ENCODE measurements around the gene VPS8.

Gene VPS8

DNA sequence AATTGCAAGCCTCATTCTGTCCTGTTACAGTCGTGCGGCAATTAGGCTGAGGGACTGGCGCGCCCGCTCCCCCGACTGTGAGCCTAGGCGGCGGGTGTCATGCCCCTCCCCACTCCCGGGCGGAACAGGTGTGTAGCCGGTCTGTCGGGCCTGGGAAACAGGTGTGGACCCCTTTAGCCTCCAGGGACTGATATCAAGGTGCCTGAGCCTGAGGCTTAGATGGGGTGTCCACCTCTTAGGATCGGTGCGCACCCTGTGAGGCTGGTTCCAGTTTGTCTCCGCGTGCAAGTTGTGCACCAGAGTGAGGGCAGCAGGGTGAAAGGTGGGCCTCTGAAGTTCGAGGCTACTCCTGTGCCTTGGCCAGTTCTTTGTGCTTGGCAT, 686 bp downstream of the VPS8 start:
- DNase-seq, result peak; percentile 73

DNA sequence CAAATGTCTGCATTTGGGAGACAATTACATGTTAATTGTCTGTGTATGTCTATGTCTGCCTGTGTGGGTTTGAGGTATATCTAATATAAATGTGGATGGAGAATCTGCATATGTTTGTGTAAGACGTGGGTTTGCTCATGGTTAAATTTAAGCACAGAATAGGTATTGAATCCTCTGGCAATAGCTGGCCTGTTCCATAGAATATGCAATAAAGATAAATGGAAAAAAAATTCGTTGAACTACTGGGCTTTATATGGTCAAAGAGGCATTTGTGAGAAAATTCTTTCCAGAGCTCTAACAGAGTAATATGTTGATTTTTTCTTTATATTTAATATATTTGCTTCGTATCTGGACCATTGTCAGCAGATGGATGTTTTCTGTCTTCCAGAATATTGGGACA, 1.4 kb downstream of the VPS8 start:
- no peak for DNase-seq

DNA sequence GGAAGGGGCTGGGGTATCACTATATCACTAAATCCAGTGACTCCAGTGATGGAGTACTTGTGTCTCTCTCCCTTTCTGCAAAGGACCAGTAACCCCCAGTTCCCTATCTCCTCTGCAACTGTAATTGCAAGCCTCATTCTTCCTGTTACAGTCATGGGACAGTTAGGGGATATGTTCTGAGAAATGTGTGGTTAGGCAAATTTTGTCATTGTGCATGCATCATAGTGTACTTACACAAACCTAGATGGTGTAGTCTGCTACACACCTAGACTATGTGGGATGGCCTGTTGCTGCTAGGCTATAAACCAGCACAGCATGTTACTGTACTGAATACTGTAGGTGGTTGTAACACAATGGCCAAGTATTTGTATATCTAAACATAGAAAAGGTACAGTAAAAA, 2.2 kb downstream of the VPS8 start:
- no peak for DNase-seq

DNA sequence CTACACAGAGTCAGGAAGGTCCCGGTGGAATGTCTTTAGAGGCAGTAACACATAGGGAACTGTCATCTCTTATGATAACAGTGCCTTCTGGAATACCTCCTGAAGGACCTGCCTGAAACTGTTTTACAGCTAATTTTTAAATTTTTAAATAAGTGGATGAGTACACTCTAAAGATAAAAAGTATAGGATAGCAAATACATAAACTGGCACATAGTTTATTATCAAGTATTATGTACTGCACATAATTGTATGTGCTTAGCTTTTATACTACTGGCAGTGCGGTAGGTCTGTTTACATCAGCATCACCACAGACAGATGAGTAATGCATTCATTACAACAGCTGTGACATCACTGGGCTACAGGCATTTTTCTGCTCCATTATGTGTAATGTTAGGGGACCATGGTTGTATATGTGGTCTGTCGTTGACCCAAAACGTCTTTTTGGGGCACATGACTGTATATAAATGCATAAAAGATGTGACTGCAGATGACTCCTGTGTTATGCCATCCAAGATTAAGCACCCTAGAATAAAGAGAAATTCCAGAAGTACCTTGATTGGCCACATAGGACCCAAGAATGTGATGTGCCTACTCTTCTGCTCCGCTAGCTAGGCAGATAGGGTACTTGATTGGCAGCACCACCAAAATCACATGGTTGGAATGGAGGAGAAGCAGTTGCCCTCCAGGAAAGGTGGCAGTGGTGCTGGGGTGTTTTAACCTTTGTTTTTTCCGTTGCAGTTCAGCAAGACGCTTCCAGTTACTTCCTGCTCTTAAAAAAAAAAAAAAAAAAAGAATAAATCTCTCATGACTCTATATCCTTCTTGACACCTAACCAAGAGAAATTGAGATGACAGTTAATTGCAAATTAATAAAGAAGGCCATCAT, 3.3 kb downstream of the VPS8 start:
- no peak for DNase-seq

DNA sequence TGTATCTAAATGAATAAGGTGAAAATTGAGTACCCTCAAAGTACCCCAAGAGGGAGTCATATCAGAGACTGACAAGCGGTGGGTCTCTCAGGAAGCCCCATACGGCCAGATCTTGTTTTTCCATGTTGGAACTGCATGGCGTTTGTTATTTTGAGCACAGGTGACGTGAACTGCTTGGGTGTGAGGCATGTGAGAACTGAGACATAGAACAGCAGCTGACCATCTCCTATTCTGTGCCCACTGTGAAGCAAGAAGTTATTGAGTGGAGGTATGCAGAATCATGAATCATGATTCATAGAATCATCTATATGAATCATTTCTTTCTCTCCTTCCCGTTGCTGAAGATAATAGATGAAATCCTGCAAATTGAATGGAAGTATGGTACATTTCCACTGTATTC, 4.6 kb downstream of the VPS8 start:
- no peak for DNase-seq

DNA sequence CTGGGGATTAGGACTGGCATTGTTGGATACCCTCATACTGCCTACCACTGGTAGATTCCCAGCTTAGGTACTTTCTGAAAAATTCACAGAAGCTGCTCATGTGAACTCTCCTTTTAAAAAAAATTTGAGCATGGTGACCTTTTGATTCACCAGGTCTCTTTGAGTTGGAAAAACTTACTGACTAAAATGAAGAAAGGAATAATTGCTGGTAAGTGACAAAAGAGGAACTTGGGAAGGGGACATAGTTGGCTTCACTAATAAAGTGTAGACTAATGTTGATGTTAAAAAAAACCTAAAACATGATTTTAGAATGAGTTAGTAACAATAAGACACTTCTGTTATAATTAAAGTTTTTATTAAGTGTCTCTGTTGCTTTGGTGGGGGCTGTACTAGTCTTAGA, 8.6 kb downstream of the VPS8 start:
- DNase-seq, result no peak

DNA sequence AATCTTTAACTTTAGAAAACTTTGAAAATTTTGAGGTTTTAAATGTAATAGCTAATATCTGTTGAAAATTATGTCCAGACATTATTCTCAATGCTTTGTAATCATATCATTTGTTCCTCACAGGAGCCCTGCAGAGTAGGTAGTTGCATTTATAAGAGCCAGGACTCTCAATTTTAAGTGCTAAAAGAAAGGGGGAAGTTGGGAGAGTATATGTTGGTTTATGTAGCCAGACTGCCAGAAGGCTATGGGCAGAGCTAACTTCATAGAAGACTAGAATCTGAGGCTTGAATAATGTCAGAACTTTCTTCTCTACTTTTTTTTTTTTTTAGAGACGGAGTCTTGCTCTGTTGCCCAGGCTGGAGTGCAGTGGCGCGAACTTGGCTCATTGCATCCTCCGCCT, 9.1 kb downstream of the VPS8 start:
- no peak for DNase-seq

DNA sequence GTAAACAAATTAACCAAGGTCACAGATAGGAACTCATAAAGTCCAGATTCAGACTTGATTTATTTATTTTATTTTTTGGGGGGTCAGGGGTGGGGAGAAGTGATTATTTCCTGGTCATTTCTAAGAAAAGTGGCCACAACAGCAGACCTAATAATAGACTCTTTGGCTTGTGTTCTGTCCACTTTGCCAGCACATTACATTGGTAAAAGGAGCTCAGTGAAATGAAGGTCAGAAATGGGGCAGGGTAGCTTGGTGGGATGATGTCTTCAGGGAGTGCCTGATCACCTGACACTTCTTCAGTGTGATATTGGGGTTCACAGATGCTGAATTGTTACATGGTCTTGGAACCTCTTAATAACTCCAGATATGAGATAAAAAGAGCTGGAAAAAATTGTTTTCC, 10.1 kb downstream of the VPS8 start:
- DNase-seq, result no peak

DNA sequence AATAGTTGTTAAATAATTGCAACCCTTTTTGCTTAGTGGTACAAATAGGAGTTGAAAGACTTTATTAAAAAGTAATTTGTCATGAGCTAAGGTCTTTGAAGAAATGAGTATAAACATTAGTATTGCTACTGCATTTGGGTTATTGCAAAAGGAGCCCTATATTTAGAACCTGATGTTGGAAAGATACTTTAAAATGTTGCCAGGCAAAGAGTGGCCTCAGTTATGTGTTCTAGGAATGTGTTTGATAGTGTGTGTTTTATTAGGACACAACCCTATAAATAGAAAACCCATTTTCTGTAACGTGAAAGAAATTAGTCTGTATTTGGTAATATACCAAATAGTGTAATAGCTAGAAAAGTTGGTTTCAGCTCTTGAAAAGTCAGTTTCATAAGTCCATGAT, 10.7 kb downstream of the VPS8 start:
- no peak for DNase-seq

DNA sequence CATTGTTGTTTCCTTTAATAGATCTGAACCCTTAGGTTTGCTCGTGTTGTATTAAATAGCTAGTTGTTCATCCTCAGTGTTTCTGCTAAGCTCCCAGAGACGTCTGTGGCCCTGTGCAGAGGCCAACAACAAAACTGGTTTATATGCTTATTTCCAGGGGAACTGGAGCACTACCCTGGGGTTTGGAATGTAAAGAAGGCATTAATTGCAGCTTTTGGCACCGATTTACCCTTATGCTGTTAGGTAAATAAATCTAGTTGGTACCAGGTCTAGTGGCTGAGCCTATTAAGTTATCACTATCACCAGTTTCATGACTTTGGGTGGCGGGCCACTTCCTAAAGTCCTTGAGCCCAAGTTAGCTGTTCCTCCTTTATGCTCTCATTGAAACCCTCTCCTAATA, 12.0 kb downstream of the VPS8 start:
- DNase-seq, result no peak

DNA sequence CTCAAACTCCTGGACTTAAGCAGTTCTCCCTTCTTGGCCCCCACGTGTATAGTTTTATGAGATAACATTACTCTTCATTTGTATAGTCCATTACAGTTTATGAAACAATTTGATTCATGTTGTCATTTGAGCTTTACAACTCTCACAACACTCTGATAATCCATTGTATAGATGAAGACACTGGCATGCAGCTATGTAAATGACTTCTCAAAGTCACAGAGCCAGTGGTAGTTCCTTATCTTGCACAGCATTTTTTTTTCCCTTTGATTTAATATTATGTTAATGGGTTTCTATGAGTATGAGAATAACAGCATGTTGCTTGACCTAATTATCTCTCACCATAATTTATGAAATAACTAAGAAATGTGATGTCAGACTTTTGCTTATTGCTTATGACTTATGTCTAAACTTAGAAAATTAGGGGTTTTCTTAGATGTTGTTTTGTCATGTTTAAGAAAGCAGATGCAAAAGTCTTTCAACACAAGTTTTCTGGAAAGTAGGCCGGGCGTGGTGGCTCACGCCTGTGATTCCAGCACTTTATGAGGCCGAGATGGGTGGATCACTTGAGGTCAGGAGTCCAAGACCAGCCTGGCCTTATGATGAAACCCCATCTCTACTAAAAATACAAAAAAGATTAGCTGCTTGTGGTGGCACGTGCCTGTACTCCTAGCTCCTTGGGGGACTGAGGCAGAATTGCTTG, 13.3 kb downstream of the VPS8 start:
- DNase-seq, result no peak

DNA sequence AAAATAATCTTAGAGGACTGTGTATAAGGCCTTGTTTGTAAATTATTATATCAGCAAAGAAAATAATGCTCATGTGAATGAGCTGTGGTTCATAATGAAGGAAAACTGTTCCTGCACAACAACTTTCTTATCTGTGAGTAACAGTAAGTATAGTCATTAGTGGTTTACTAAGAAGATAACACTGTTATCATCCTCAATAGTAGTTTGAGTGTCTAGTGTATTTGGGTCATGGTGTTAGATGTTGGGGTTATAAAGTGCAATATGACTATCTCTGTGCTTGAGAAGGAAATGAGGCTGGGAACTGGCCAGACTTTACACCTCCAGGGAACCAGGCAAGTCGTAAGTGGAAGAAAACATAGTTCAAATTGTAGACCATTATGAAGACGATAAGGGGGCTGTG, 15.6 kb downstream of the VPS8 start:
- DNase-seq, result no peak

DNA sequence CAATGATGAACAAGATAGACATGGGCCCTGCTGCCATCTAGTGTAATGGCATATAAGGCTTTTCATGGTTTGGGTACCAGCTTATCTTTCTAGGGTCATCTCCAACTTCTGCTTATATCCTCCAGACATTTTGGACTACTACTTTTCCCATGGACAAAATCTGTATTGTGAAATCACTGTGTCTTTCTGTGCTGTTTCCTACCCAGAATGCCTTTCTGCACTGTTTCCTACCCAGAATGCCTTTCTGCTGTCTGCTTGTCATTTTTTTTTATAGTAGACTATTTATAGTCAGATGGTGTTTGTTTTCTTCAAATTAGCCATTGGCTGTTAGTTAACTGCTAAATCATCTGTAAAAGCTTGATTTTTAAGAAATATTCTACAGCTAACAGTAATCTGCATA, 20.1 kb downstream of the VPS8 start:
- DNase-seq, result no peak

DNA sequence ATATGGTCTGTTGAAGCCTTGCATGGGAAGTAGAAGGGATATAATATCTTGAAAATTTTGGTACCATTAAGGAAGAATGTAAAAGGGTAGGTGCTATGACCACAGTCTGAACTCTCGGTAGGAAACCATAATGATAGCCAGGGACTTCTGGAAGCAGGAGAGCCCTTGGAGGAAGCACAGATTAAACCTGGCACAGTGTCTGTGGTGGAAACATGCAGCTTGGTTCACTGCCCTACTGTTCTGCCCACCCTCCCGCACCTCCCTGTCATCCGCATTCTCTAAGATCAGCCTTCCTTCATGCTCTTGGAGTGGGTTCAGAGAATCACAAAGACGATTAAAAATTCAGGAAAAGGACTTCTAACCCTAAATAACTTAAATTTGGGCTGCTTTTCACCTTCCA, 20.9 kb downstream of the VPS8 start:
- DNase-seq, result no peak

DNA sequence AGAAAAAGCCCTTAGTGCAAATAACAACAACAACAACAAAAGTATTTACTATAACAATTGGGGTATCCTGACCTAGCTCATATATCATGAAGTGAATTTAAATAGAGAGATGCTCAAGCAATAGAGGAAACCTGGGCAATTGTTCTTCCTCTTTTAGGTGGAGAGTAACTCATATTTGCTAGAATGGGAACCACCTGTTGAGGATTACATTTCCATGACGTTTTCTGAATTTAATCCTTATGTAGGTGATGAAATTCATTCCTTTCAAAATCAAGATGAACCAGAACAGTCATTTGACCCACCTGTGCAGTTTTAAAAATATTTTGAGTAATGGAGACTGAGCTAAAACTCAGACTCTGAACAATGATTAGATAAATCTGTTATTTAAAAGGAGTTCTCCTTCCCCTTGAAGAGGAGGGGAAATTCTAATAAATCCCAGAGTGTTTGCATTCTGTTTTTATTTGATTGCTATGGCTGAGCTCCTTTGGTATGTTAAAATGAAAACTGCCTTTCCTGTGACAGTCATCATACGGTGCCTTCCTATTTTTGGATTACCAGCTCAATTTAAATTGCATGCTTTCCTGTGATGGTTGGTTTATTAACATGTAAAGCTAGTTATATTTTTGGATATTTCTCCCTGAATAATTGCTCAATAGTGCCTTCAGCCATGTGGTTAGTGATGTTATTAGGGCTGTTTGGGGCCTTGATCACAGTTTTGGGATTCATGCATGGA, 24.3 kb downstream of the VPS8 start:
- no peak for DNase-seq

DNA sequence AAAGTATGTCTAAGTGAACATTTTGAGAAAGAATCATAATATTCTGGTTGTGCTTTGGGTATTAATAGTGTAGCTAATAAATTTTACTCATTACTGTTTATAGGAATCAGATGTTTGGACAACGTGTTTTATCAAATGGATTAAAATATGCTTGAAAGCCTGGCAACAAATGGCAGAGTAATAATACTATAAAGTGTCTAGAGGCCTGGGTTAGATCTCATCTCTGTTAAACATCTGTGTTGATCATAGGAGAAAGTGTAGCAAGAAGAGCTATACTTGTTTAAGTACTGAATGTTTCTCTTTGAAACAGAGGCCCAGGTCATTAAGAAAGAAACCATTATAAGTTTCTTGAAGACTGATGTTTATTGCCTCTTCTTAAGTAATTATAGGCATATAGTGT, 30.5 kb downstream of the VPS8 start:
- DNase-seq, result no peak

DNA sequence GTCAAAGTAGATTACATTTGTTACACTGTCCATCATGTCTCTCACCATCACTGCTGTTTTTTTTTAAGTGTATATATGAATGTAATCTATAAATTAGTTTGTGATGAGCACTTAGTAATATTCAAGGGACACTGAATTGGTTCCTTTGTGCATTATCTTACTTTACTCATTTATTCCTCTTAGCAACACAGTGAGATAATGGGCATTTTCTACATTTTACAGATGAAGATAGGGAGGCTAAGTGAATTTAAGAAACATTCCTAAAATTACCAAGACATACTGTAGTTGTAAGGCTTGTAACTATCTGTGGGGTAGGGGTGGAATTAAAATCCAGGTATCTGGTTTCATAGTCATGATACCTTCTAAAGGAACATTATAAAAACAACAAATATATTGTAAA, 33.9 kb downstream of the VPS8 start:
- no peak for DNase-seq

DNA sequence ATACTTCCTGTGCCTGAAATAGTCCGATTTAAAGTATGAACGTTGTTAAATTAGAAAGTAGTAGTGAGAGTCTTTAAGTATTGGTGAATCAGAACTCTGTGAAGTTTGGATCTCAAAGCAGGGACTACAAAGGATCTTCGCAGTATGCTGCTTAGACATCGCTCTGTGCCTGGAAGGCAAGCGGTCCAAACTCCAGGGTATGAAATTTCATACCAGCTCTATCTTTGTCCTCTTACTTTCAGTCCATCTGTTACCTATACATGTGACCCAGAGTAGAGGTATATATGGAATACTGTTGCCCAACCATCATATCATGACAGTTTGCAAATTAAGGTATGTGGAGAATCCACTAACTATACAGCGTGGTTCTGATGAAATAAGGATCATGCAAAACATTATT, 34.5 kb downstream of the VPS8 start:
- DNase-seq, result no peak

DNA sequence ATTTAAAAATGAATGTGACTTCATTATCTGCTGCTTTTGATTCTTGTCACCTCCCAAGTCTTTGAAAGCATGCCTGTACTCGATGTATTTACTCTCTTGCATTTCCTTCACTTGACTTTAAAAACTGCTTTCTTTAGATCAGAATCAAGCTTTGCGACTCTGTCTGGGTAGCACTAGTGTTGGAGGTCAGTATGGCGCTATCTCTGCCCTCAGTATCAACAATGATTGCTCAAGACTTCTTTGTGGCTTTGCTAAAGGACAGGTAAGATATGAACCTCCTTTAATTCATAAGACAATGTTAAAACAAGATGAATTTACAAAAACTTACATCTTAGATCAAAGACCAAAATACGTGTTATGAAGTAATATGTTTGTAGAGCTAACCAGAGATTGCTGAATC, 37.0 kb downstream of the VPS8 start:
- no peak for DNase-seq

DNA sequence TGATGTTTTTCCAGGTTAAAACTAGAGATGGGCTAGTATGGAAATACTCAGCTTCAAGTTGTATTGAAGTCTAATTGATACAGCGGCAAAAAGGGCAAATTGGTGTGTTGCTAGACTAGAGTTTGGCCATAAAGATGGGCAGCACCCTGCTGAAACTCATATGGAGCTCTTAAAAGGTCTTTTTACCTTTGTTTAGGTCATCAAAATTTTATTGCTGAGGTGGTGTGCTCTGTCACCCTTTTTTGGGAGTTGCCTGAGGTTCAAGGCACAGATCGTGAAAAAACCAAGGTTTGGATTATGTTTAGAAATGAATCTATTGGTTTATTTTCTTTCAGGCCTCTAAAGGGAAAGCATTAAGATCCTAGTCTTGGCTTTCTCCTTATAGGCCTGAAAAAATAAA, 38.2 kb downstream of the VPS8 start:
- DNase-seq, result no peak

DNA sequence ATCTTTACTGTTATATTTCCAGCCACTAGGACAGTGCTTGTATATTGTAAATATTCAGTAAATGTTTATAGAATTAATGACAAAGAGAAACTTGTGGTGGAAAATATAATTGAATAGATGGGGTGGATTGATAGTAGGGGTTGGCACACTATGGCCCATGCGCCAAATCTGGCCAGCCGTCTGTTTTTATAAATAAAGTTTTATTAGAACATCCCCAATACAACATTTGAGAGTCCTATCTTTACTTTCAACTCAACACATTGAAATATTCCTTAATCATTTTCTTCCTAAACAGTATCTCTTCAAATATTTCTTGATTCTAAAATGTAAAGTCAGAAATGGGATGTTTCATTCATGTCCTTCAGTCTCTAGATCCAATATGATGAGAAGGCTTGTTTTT, 45.1 kb downstream of the VPS8 start:
- no peak for DNase-seq

DNA sequence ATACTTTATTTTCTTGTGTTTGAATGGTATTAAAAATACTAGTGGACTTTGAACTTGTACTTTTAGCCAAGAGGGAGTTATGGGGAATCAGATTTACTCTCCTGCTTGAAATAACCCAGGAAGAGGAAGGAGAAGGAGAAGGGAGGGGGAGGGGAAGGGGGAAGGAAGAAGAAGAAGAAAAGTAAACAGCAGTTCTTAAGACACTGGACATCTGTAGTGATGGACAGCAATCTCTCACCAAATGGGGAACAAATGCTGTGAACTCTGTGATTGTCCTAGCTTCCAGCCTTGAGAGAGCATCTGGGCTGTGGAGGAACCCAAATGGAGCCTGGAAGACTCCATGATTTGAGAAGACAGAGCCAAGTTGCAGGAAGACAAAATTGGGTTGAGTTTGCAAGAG, 52.0 kb downstream of the VPS8 start:
- DNase-seq, result no peak

DNA sequence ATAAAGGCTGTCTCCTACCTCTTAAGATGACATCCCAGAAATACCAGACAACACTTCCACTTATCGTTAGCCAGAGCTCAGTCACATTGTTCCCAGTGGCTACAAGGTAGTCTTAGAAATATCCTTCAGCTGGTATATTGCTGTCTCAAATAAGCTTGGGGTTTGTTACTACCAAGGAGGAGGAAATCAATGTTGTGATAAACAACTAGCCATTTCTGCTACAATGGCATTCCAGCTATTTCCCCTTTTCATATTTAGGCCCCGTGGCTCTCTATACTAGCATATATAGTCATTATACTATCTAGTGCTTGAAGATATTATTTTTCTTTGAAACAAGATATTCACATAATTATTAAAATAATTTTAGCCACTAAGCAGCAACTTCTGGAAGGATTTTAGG, 56.5 kb downstream of the VPS8 start:
- no peak for DNase-seq

DNA sequence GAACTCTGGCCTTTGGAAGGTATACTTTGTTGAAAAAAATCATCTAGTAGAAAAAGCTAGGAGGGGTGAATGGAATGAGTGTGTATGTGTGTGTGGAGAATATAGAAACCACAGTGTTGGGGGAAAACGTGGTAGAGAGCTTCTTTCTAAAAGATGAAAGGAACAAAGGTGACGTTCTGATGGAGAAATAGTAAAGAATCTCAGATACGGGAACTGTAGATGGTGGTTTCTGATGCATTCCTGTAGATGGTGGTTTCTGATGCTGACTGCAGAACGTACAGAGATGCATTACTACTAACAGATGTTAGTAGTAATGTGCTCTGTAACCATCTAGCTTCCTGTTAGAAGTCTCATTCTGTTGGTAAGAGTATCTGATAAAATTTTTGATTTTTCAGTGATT, 60.2 kb downstream of the VPS8 start:
- no peak for DNase-seq

Data from NCI-H146 (cell line).